Body of pancreas (tissue), 4 donors: ENCODE measurements around the gene SSU72. TPM values are rescaled to one million over a fixed set of nuclear protein-coding genes. Genes with fewer than 3 reads are reported as not detected.

ENCODE experiments used
- ATAC-seq: fragments of 150-250 bp; one replicate; pipeline ENCODE4 v1.9.1; 2016
- DNase-seq, 4 donors: peaks; one replicate each; pipeline ENCODE4 v3.0.0-alpha.2; 2019
- H3K27ac ChIP-seq, 4 donors: fragments of 200-600 bp; sonication (generic); 1 replicate in 3 of 4; 2 replicates in 1 of 4; pipeline versions ENCODE4 v1.5.1 to v1.6.1; 2016 to 2019; ENCODE audit warnings: mild to moderate bottlenecking in 1 of 4, mixed read lengths in 1 of 4, moderate library complexity in 1 of 4
- H3K27me3 ChIP-seq, 2 donors: fragments of 200-600 bp; sonication (generic); one replicate each; pipeline ENCODE4 v1.6.0; 2016; ENCODE audit warnings: mild to moderate bottlenecking in 1 of 2
- H3K36me3 ChIP-seq, 2 donors: fragments of 200-600 bp; sonication (generic); replicated peaks in 1 of 2; 2 replicates each; pipeline ENCODE4 v1.5.1; 2016; ENCODE audit warnings: low read depth in 2 of 2; ENCODE audit not compliant: insufficient read depth in 1 of 2
- H3K4me1 ChIP-seq: fragments of 200-600 bp; sonication (generic); one replicate; pipeline ENCODE4 v1.6.0; 2016
- H3K4me3 ChIP-seq, 2 donors: fragments of 200-600 bp; sonication (generic); 1 replicate in 1 of 2; 2 replicates in 1 of 2; pipeline ENCODE4 v1.5.1; 2016 to 2019
- H3K9me3 ChIP-seq, 3 donors: fragments of 200-600 bp; sonication (generic); 1 replicate in 2 of 3; 2 replicates in 1 of 3; pipeline ENCODE4 v1.5.1; 2016
- POLR2A ChIP-seq, 3 donors: fragments of 450-650 bp; IDR thresholded peaks; one replicate each; pipeline ENCODE4 v1.6.1; 2016; ENCODE audit warnings: antibody characterized with exemption in 3 of 3, mild to moderate bottlenecking in 2 of 3
- WGBS, 2 donors: methylation state at CpG; one replicate each; pipeline ENCODE4 v1.1.5; 2017; 5-methylcytosine and 5-hydroxymethylcytosine counted together
- intact Hi-C: fragments of 100-400 bp; cut with DNase I; formaldehyde crosslinking; loops from one replicate; pipeline ENCODE4 v1.15.1; 2023
- total RNA-seq, 2 donors: library from RNA; depleted of rRNA; stranded (reverse); fragments of >200 nt; gene quantifications; one replicate each; pipeline ENCODE4 v1.1.0, GENCODE V29; 2016
- TF ChIP-seq, protein P1 (sequence below), 7 experiments: fragments of 450-650 bp in 4 of 7; fragments of 200-600 bp in 3 of 7; sonication (generic) in 3 of 7; IDR thresholded peaks; one replicate each; pipeline ENCODE4 v1.5.1; 2016 to 2019; ENCODE audit warnings: antibody characterized with exemption in 7 of 7

The SSU72 gene
- total RNA-seq, 2 donors from 2014 or later = 82.1 to 113 TPM

DNA sequence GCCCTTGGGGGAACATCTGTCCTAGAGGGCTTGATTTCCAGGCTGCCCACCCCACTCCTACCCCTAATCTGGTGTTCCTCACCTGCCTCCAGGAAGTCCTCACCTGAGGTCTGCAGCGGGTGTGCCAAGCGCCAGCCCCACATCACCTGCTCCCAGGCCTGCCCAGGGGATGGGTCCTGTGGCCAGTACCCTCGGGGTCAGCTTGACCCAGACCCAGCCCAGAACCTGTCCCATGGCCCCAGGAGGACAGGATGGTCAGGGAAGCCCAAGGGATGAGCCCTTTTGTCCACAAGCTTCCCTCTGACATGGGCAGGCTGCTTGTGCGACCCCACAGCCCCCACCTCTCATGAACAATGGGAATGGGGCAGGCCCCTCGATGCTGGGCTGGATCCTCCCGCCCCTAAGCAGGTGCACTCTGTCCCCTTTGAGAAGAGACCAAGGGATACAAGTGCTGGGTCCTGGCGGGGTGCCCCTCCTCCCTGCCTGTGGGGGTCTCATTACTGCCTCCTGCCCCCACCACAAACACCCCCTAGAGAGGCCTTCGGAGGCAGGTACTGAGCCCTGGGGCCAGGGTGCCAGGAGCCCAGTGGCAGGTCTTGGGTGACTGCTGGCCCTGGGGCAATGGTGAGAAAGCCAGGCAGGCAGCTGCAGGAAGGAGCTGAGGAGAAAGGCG lies 43.9 kb upstream of the SSU72 start:
- no peak for DNase-seq
- Histone ChIP-seq H3K36me3 (no peaks in the 10 kb centered on the region), H3K27me3 (no peaks in the 10 kb centered on the region), H3K27ac (no peak overlapping the region), H3K4me3 (no peak overlapping the region), H3K4me1 (peaks cover 26% of the 10 kb centered on the region), H3K9me3 (no peaks in the 10 kb centered on the region)
- no peak for TF ChIP-seq POLR2A (IDR thresholded peaks at IDR 0.05)
- TF ChIP-seq, protein P1, sequence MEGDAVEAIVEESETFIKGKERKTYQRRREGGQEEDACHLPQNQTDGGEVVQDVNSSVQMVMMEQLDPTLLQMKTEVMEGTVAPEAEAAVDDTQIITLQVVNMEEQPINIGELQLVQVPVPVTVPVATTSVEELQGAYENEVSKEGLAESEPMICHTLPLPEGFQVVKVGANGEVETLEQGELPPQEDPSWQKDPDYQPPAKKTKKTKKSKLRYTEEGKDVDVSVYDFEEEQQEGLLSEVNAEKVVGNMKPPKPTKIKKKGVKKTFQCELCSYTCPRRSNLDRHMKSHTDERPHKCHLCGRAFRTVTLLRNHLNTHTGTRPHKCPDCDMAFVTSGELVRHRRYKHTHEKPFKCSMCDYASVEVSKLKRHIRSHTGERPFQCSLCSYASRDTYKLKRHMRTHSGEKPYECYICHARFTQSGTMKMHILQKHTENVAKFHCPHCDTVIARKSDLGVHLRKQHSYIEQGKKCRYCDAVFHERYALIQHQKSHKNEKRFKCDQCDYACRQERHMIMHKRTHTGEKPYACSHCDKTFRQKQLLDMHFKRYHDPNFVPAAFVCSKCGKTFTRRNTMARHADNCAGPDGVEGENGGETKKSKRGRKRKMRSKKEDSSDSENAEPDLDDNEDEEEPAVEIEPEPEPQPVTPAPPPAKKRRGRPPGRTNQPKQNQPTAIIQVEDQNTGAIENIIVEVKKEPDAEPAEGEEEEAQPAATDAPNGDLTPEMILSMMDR (IDR thresholded peaks at IDR 0.05) = no peak
- no peak for ATAC-seq
- intact Hi-C loops = no loop called here
- 88 to 96% methylated on average over 3 to 8 of the region's 9 CpGs for WGBS, 2 donors

DNA sequence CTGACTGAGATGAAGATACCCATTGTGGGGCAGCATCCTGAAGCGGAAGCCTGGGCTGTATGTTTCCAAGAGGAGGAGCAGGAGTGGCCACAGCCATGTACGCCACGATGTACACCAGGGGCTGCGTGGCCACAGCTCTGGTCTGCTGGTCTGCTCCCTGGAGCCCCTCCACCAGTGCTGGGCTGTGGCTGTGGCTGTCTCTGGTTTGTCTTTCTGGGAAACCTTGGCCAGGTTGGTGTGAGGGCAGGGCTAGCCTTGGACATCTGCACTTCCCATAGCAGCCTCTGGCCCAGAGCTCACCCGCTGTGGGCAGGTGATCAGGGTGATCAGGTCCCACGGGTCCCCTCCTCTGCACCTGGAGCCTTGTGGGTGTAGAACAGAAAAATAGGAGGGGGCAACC lies 43.3 kb upstream of the SSU72 start:
- Histone ChIP-seq H3K36me3 (no peaks in the 10 kb centered on the region), H3K4me1 (peaks cover 30% of the 10 kb centered on the region), H3K4me3 (no peak overlapping the region), H3K9me3 (no peaks in the 10 kb centered on the region), H3K27ac (no peak overlapping the region), H3K27me3 (no peaks in the 10 kb centered on the region)
- 89 to 90% methylated on average over 4 to 6 of the region's 6 CpGs for WGBS, 2 donors
- no peak for ATAC-seq
- no peak for DNase-seq
- no peak for TF ChIP-seq POLR2A (IDR thresholded peaks at IDR 0.05)
- TF ChIP-seq, protein P1 (IDR thresholded peaks at IDR 0.05) = no peak
- intact Hi-C loops = no loop called here

DNA sequence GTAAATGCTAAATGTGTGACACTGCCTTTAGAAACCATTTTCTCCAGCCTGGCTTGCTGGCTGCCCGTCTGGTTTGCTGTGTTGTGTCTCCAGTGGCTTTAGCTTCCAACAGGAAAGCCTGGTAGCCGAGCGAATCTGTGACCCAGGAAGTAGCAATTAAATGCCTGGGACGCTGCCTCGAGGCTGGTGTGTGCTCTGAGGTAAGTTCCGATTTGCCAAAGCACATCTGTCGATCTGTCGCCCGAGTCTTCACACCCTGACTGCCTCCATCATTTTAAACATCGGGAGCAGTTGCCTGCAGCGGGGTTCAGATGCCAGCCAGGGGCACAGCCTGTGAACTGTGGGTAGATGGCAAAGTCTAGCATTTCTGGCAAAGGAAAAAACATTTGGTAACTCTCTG lies 42.9 kb upstream of the SSU72 start:
- no peak for DNase-seq
- ATAC-seq = no peak
- WGBS, 2 donors = 89 to 91% methylated on average over 11 of the region's 11 CpGs
- Histone ChIP-seq H3K36me3 (no peaks in the 10 kb centered on the region), H3K9me3 (no peaks in the 10 kb centered on the region), H3K27ac (no peak overlapping the region), H3K4me1 (peaks cover 30% of the 10 kb centered on the region), H3K4me3 (no peak overlapping the region), H3K27me3 (no peaks in the 10 kb centered on the region)
- TF ChIP-seq, protein P1 (IDR thresholded peaks at IDR 0.05) = no peak
- intact Hi-C loops = no loop called here

DNA sequence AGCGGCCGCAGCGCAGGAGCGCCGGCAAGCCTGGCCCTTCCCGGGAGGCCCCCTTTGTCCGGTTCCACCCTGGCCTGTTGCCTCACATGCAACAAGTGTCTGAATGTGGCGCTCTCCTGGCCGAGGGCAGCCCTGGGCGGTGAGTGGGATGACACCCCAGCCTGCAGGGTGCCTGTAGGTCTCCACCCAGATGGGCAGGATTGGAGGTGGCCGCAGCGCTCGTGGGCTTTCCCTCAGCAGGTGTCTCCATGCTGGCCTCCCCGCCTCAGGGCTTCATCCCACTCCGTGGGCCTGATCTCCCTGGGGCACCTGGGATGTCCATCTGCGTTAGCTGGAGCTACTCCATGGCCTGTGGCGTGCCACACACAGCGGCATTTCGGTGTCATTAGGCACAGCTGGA lies 42.2 kb upstream of the SSU72 start:
- 53 to 87% methylated on average over 8 to 18 of the region's 19 CpGs for WGBS, 2 donors

More for the DNA sequence above, 42.2 kb upstream of the SSU72 start:
- H3K4me1 ChIP-seq = peaks cover 30% of the 10 kb centered on the region
- H3K4me3 ChIP-seq = no peak overlapping the region
- no peak overlapping the region for H3K27ac ChIP-seq
- no peaks in the 10 kb centered on the region for H3K27me3 ChIP-seq
- TF ChIP-seq, protein P1 (IDR thresholded peaks at IDR 0.05) = no peak
- no peaks in the 10 kb centered on the region for H3K9me3 ChIP-seq
- DNase-seq (no peak), ATAC-seq (no peak)
- no peaks in the 10 kb centered on the region for H3K36me3 ChIP-seq
- intact Hi-C loops = no loop called here
